HepG2 (cell line): ENCODE data around the gene RUNDC1. TPM values are rescaled to one million over a fixed set of nuclear protein-coding genes. Genes with fewer than 3 reads are reported as not detected.

Source experiments
- ATAC-seq: fragments of 200-7000 bp; cut with Tn5 transposase; 3 replicates; pipeline ENCODE4 v1.9.1; 2020; ENCODE audit warnings: mild to moderate bottlenecking, moderate library complexity
- BruUV-seq: library from RNA; stranded (reverse); fragments of 400-500 nt; replicated peaks from 2 replicates; lab custom pipeline; 2021; lab: Mats Ljungman, UMichigan
- CTCF ChIA-PET: fragments of 300-600 bp; formaldehyde crosslinking; extraction: SDS; loops from one replicate; lab custom pipeline; 2021; ENCODE audit warnings: low total read pairs, inconsistent platforms, low intra/inter-chr PET ratio; lab: Yijun Ruan, JAX
- POLR2A ChIA-PET: fragments of 350-600 bp; sonication (Branson Sonifier 250); formaldehyde crosslinking; loops from one replicate; lab custom pipeline; 2020; ENCODE audit warnings: antibody characterized with exemption, inconsistent platforms; lab: Yijun Ruan, JAX
- DNase-seq: peaks from one replicate; pipeline ENCODE4 v3.0.0-alpha.2; 2015; ENCODE audit warnings: low spot score
- FAIRE-seq: peaks from 3 replicates; lab custom pipeline; 2011; peaks lifted over from hg19 to GRCh38; lab: Jason Lieb, UNC
- H2AFZ ChIP-seq: one replicate; pipeline ENCODE4 v1.6.1; 2011; ENCODE audit warnings: low read length, inconsistent platforms
- H3K27ac ChIP-seq: fragments of 300-600 bp; 3 replicates; pipeline ENCODE4 v1.8.0; 2011; ENCODE audit warnings: mixed run types, mild to moderate bottlenecking, mixed read lengths, low read length, inconsistent platforms; ENCODE audit not compliant: insufficient read depth; ENCODE audit errors: extremely low read length
- H3K27me3 ChIP-seq, 2 experiments: fragments of 200-600 bp in 1 of 2; 2 replicates in 1 of 2; 3 replicates in 1 of 2; pipeline versions ENCODE4 v1.6.0 to v1.8.0; 2011; ENCODE audit warnings: low read length in 2 of 2, mild to moderate bottlenecking in 2 of 2, moderate library complexity in 2 of 2, inconsistent platforms in 1 of 2; ENCODE audit not compliant: insufficient read depth in 2 of 2, control insufficient read depth in 1 of 2
- H3K36me3 ChIP-seq, 2 experiments: fragments of 200-600 bp in 1 of 2; replicated peaks in 1 of 2; 2 replicates in 1 of 2; 3 replicates in 1 of 2; pipeline versions ENCODE4 v1.5.1 to v1.8.0; 2011; ENCODE audit warnings: low read length in 2 of 2, inconsistent platforms in 1 of 2; ENCODE audit not compliant: insufficient read depth in 2 of 2, control insufficient read depth in 1 of 2
- H3K4me1 ChIP-seq: 2 replicates; pipeline ENCODE4 v1.5.1; 2012; ENCODE audit warnings: low read length, inconsistent platforms; ENCODE audit not compliant: insufficient read depth
- H3K4me2 ChIP-seq: 2 replicates; pipeline ENCODE4 v1.6.0; 2011; ENCODE audit warnings: low read depth, low read length, inconsistent platforms
- H3K4me3 ChIP-seq, 3 experiments: fragments of 200-600 bp in 1 of 3; sonication (generic), shearing (Covaris generic) in 1 of 3; replicated peaks in 1 of 3; 2 replicates each; pipeline ENCODE4 v1.5.1; 2011 to 2016; ENCODE audit warnings: low read length in 3 of 3, inconsistent platforms in 2 of 3, low read depth in 2 of 3, mild to moderate bottlenecking in 2 of 3, control low read depth in 1 of 3, mixed read lengths in 1 of 3; ENCODE audit not compliant: insufficient read depth in 1 of 3
- H3K79me2 ChIP-seq: one replicate; pipeline ENCODE4 v1.6.1; 2011; ENCODE audit warnings: low read length, inconsistent platforms; ENCODE audit not compliant: insufficient read depth
- H3K9ac ChIP-seq: 2 replicates; pipeline ENCODE4 v1.6.0; 2011; ENCODE audit warnings: mild to moderate bottlenecking, low read depth, low read length, inconsistent platforms; ENCODE audit not compliant: insufficient read depth
- H3K9me3 ChIP-seq: 2 replicates; pipeline ENCODE4 v1.5.1; 2012; ENCODE audit warnings: mild to moderate bottlenecking, low read length
- H4K20me1 ChIP-seq: 2 replicates; pipeline ENCODE4 v1.6.0; 2011; ENCODE audit warnings: inconsistent platforms, mild to moderate bottlenecking, low read length, moderate library complexity; ENCODE audit not compliant: insufficient read depth
- ZNF431 ChIP-seq: sonication (generic); formaldehyde crosslinking; IDR thresholded peaks from 2 replicates; pipeline ENCODE4 v1.9.0; 2022; ENCODE audit warnings: missing genetic modification reagents, low read depth, mild to moderate bottlenecking, borderline replicate concordance
- ZNF563 ChIP-seq: sonication (generic); formaldehyde crosslinking; IDR thresholded peaks from 2 replicates; pipeline ENCODE4 v1.8.0; 2022; ENCODE audit warnings: mild to moderate bottlenecking, moderate library complexity, missing genetic modification reagents
- WGBS: methylation state at CpG from one replicate; pipeline ENCODE4 v1.1.6; 2017; ENCODE audit warnings: low lambda C conversion rate; 5-methylcytosine and 5-hydroxymethylcytosine counted together
- in situ Hi-C: cut with HindIII; loops from 2 replicates; pipeline ENCODE4 v1.10.0; 2017; ENCODE audit warnings: low pct_unique_long_range_greater_than_20kb; ENCODE audit not compliant: extremely low pct_ligation_motif_present
- intact Hi-C: fragments of 100-400 bp; cut with micrococcal nuclease; formaldehyde crosslinking; loops from one replicate; pipeline ENCODE4 v1.10.0; 2022; ENCODE audit not compliant: unreplicated experiment
- polyA plus RNA-seq, 8 experiments: library from polyadenylated mRNA; depleted of rRNA in 3 of 8; stranded (reverse) in 7 of 8; unstranded in 1 of 8; fragments of >200 nt; fragmentation: Illumina TruSeq in 4 of 8; extraction: Trizol in 4 of 8; gene quantifications; 2 replicates each; pipeline versions ENCODE4 v1.2.1 to v1.2.3, GENCODE V29; 2011 to 2016; ENCODE audit warnings: low read depth in 4 of 8, missing spikeins in 1 of 8, mixed read lengths in 1 of 8; ENCODE audit not compliant: insufficient read depth in 1 of 8
- total RNA-seq, 5 experiments: library from RNA; depleted of rRNA; stranded (reverse); fragments of >200 nt; fragmentation: Illumina TruSeq; extraction: Trizol; gene quantifications; 2 replicates each; pipeline ENCODE4 v1.2.3, GENCODE V29; 2016; ENCODE audit warnings: low read depth in 1 of 5
- TF ChIP-seq, protein P1 (sequence below): sonication (generic); formaldehyde crosslinking; IDR thresholded peaks from 2 replicates; pipeline ENCODE4 v1.4.0; 2020; ENCODE audit warnings: missing genetic modification reagents
- TF ChIP-seq, protein P2 (sequence below), 2 experiments: sonication (generic) in 1 of 2; formaldehyde crosslinking in 1 of 2; IDR thresholded peaks; 2 replicates each; pipeline versions ENCODE4 v1.4.0 to v1.6.1; 2018 to 2020; ENCODE audit warnings: missing genetic modification reagents in 2 of 2, borderline replicate concordance in 1 of 2, low read depth in 1 of 2, mild to moderate bottlenecking in 1 of 2, missing biosample characterization in 1 of 2
- TF ChIP-seq, protein P3 (sequence below): sonication (generic); formaldehyde crosslinking; IDR thresholded peaks from 2 replicates; pipeline ENCODE4 v1.5.0; 2020; ENCODE audit warnings: mild to moderate bottlenecking, missing genetic modification reagents, borderline replicate concordance

Gene RUNDC1
- total and polyA plus RNA-seq, 2 of the 13 experiments (the other 11 are each of a cell fraction or from before 2014, with no cell fraction given), result 10.3 to 11.4 TPM

DNA sequence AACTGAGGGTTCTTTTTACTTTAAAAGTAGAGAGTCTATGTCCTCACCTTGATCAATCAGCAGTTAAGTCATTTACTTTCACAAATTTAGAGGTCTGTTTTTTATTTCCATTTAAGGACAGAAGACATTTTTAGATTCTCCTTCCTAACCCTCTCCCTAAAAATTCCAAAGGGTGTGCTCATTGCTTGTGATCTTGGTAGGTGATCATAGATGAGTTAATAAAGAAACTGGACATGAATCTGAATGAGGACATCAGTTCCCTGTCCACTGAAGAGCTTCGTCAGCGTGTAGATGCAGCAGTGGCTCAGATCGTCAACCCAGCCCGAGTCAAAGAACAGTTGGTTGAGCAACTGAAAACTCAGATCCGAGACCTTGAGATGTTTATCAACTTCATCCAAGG lies 8.8 kb downstream of the RUNDC1 start:
- H3K4me3 ChIP-seq, result no peak overlapping the region
- CTCF ChIA-PET, result no interaction called here
- peaks cover 29 to 81% of the 10 kb centered on the region in 2 experiments for H3K36me3 ChIP-seq
- no peak overlapping the region for H3K27ac ChIP-seq
- H3K9me3 ChIP-seq, result no peaks in the 10 kb centered on the region
- 92% methylated on average over 5 of the region's 5 CpGs for WGBS
- H3K79me2 ChIP-seq, result no peaks in the 10 kb centered on the region
- intact Hi-C loops, result no loop called here
- H3K4me2 ChIP-seq, result no peak overlapping the region
- peaks cover 21% of the 10 kb centered on the region for H3K4me1 ChIP-seq
- H2AFZ ChIP-seq, result no peak overlapping the region
- no peak for ATAC-seq
- no peak overlapping the region for H3K9ac ChIP-seq
- BruUV-seq, result no TSS peak
- in situ Hi-C loops, result loop anchor here (10.0 kb wide), 1 partner anchor 144 kb away; the partner anchor contains the start of gene AOC2
- no peaks in the 10 kb centered on the region for H4K20me1 ChIP-seq
- FAIRE-seq, result no peak
- no peak for DNase-seq
- POLR2A ChIA-PET, result interaction anchor here (2.9 kb wide), 1 partner anchor 9 kb away, joined by 15 read pairs; the partner anchor contains the start of gene RPL27
- no peaks in the 10 kb centered on the region for H3K27me3 ChIP-seq
- TF ChIP-seq, protein P1, sequence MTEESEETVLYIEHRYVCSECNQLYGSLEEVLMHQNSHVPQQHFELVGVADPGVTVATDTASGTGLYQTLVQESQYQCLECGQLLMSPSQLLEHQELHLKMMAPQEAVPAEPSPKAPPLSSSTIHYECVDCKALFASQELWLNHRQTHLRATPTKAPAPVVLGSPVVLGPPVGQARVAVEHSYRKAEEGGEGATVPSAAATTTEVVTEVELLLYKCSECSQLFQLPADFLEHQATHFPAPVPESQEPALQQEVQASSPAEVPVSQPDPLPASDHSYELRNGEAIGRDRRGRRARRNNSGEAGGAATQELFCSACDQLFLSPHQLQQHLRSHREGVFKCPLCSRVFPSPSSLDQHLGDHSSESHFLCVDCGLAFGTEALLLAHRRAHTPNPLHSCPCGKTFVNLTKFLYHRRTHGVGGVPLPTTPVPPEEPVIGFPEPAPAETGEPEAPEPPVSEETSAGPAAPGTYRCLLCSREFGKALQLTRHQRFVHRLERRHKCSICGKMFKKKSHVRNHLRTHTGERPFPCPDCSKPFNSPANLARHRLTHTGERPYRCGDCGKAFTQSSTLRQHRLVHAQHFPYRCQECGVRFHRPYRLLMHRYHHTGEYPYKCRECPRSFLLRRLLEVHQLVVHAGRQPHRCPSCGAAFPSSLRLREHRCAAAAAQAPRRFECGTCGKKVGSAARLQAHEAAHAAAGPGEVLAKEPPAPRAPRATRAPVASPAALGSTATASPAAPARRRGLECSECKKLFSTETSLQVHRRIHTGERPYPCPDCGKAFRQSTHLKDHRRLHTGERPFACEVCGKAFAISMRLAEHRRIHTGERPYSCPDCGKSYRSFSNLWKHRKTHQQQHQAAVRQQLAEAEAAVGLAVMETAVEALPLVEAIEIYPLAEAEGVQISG (CRISPR knock-in tag), result no peak
- TF ChIP-seq, protein P2, sequence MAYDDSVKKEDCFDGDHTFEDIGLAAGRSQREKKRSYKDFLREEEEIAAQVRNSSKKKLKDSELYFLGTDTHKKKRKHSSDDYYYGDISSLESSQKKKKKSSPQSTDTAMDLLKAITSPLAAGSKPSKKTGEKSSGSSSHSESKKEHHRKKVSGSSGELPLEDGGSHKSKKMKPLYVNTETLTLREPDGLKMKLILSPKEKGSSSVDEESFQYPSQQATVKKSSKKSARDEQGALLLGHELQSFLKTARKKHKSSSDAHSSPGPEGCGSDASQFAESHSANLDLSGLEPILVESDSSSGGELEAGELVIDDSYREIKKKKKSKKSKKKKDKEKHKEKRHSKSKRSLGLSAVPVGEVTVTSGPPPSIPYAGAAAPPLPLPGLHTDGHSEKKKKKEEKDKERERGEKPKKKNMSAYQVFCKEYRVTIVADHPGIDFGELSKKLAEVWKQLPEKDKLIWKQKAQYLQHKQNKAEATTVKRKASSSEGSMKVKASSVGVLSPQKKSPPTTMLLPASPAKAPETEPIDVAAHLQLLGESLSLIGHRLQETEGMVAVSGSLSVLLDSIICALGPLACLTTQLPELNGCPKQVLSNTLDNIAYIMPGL (CRISPR knock-in tag; IDR thresholded peaks at IDR 0.05; ENCODE audit: borderline replicate concordance in 1 of 2, low read depth in 1 of 2), result no peak
- TF ChIP-seq ZNF431 (CRISPR knock-in tag) (no peak), ZNF563 (CRISPR knock-in tag) (no peak)
- TF ChIP-seq, protein P3, sequence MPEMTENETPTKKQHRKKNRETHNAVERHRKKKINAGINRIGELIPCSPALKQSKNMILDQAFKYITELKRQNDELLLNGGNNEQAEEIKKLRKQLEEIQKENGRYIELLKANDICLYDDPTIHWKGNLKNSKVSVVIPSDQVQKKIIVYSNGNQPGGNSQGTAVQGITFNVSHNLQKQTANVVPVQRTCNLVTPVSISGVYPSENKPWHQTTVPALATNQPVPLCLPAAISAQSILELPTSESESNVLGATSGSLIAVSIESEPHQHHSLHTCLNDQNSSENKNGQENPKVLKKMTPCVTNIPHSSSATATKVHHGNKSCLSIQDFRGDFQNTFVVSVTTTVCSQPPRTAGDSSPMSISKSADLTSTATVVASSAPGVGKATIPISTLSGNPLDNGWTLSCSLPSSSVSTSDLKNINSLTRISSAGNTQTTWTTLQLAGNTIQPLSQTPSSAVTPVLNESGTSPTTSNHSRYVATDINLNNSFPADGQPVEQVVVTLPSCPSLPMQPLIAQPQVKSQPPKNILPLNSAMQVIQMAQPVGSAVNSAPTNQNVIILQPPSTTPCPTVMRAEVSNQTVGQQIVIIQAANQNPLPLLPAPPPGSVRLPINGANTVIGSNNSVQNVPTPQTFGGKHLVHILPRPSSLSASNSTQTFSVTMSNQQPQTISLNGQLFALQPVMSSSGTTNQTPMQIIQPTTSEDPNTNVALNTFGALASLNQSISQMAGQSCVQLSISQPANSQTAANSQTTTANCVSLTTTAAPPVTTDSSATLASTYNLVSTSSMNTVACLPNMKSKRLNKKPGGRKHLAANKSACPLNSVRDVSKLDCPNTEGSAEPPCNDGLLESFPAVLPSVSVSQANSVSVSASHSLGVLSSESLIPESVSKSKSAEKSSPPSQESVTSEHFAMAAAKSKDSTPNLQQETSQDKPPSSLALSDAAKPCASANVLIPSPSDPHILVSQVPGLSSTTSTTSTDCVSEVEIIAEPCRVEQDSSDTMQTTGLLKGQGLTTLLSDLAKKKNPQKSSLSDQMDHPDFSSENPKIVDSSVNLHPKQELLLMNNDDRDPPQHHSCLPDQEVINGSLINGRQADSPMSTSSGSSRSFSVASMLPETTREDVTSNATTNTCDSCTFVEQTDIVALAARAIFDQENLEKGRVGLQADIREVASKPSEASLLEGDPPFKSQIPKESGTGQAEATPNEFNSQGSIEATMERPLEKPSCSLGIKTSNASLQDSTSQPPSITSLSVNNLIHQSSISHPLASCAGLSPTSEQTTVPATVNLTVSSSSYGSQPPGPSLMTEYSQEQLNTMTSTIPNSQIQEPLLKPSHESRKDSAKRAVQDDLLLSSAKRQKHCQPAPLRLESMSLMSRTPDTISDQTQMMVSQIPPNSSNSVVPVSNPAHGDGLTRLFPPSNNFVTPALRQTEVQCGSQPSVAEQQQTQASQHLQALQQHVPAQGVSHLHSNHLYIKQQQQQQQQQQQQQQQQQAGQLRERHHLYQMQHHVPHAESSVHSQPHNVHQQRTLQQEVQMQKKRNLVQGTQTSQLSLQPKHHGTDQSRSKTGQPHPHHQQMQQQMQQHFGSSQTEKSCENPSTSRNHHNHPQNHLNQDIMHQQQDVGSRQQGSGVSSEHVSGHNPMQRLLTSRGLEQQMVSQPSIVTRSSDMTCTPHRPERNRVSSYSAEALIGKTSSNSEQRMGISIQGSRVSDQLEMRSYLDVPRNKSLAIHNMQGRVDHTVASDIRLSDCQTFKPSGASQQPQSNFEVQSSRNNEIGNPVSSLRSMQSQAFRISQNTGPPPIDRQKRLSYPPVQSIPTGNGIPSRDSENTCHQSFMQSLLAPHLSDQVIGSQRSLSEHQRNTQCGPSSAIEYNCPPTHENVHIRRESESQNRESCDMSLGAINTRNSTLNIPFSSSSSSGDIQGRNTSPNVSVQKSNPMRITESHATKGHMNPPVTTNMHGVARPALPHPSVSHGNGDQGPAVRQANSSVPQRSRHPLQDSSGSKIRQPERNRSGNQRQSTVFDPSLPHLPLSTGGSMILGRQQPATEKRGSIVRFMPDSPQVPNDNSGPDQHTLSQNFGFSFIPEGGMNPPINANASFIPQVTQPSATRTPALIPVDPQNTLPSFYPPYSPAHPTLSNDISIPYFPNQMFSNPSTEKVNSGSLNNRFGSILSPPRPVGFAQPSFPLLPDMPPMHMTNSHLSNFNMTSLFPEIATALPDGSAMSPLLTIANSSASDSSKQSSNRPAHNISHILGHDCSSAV, result no peak
